GM12878 (cell line): Measurements from ENCODE around the gene HIKESHI.
"Not testable (repeated sequence)": the region's sequence is repeated elsewhere in the genome, so short reads cannot be mapped to it uniquely, and the experiment has no call there.

Experiments used
- ATF2 ChIP-seq: IDR thresholded peaks from 2 replicates; pipeline ENCODE4 v1.6.1; 2012; ENCODE audit warnings: low read length, inconsistent platforms
- CTCF ChIP-seq, 3 experiments: IDR thresholded peaks in 2 of 3; conservative IDR thresholded peaks in 1 of 3; 2 replicates each; pipeline ENCODE4 v1.5.1; 2011; ENCODE audit warnings: low read depth in 3 of 3, low read length in 3 of 3, mild to moderate bottlenecking in 3 of 3, control low read depth in 2 of 3, moderate library complexity in 2 of 3, inconsistent platforms in 1 of 3, mixed read lengths in 1 of 3; ENCODE audit not compliant: control insufficient read depth in 2 of 3, insufficient read depth in 1 of 3; ENCODE audit errors: extremely low read depth in 1 of 3
- EGR1 ChIP-seq, 2 experiments: IDR thresholded peaks; 1 replicate in 1 of 2; 2 replicates in 1 of 2; pipeline ENCODE4 v1.6.1; 2011 to 2012; ENCODE audit warnings: low read depth in 2 of 2, low read length in 2 of 2, borderline replicate concordance in 1 of 2, mild to moderate bottlenecking in 1 of 2, moderate library complexity in 1 of 2
- EP300 ChIP-seq, 2 experiments: fragments of 150-350 bp in 1 of 2; IDR thresholded peaks; 2 replicates each; pipeline ENCODE4 v1.6.1; 2011 to 2012; ENCODE audit warnings: low read depth in 2 of 2, low read length in 2 of 2, borderline replicate concordance in 1 of 2, improper control_type of control experiment in 1 of 2, inconsistent platforms in 1 of 2; ENCODE audit not compliant: control insufficient read depth in 1 of 2
- JUND ChIP-seq: IDR thresholded peaks from 2 replicates; pipeline ENCODE4 v1.6.1; 2012; ENCODE audit warnings: low read depth, mild to moderate bottlenecking, low read length, improper control_type of control experiment, moderate library complexity
- RAD21 ChIP-seq: IDR thresholded peaks from 2 replicates; pipeline ENCODE4 v1.6.1; 2011; ENCODE audit warnings: mild to moderate bottlenecking, low read depth, low read length, moderate library complexity; ENCODE audit not compliant: insufficient read depth
- RAD51 ChIP-seq: fragments of 450-650 bp; IDR thresholded peaks from 2 replicates; pipeline ENCODE4 v1.6.1; 2016; ENCODE audit warnings: moderate library complexity, mild to moderate bottlenecking, inconsistent platforms
- REST ChIP-seq: IDR thresholded peaks from 2 replicates; pipeline ENCODE4 v1.6.1; 2012; ENCODE audit warnings: mild to moderate bottlenecking, low read depth, low read length
- ZNF217 ChIP-seq: fragments of 450-650 bp; IDR thresholded peaks from 2 replicates; pipeline ENCODE4 v1.6.1; 2017; ENCODE audit warnings: antibody characterized with exemption, mild to moderate bottlenecking

- not testable (repeated sequence) for TF ChIP-seq ZNF217; CTCF (IDR thresholded peaks at IDR 0.05 in 2 of 3, conservative IDR thresholded peaks at IDR 0.05 in 1 of 3; ENCODE audit: control insufficient read depth in 2 of 3, extremely low read depth in 1 of 3, insufficient read depth in 1 of 3, low read depth in 3 of 3, low read length in 3 of 3); EGR1 (IDR thresholded peaks at IDR 0.05; ENCODE audit: borderline replicate concordance in 1 of 2, low read depth in 2 of 2, low read length in 2 of 2); RAD21; REST; ATF2; RAD51; EP300 (IDR thresholded peaks at IDR 0.05; ENCODE audit: borderline replicate concordance in 1 of 2, control insufficient read depth in 1 of 2, low read depth in 2 of 2, low read length in 2 of 2); JUND
Measured at GRCh38 chr11:86289508-86290280, 12.3 kb upstream of the HIKESHI start.
